Vagina (tissue), 2 donors: ENCODE results near the gene VTI1A. TPM values are rescaled to one million over a fixed set of nuclear protein-coding genes. Genes with fewer than 3 reads are reported as not detected.

Experiments
- DNase-seq, 2 donors: peaks; one replicate each; pipeline ENCODE4 v3.0.0-alpha.2; 2017; ENCODE audit errors: extremely low spot score in 2 of 2
- H3K27ac ChIP-seq: fragments of 200-600 bp; sonication (generic); one replicate; pipeline ENCODE4 v1.5.1; 2019
- H3K27me3 ChIP-seq: fragments of 200-600 bp; sonication (generic); one replicate; pipeline ENCODE4 v1.5.1; 2019
- H3K36me3 ChIP-seq, 2 donors: fragments of 200-600 bp; sonication (generic); one replicate each; pipeline ENCODE4 v1.5.1; 2017 to 2019
- H3K4me1 ChIP-seq: fragments of 200-600 bp; sonication (generic); one replicate; pipeline ENCODE4 v1.5.1; 2019
- H3K4me3 ChIP-seq, 2 donors: fragments of 200-600 bp; sonication (generic); 1 replicate in 1 of 2; 2 replicates in 1 of 2; pipeline ENCODE4 v1.5.1; 2016 to 2019
- H3K9me3 ChIP-seq: fragments of 200-600 bp; sonication (generic); one replicate; pipeline ENCODE4 v1.5.1; 2019
- POLR2A ChIP-seq, 2 donors: fragments of 450-650 bp; IDR thresholded peaks; one replicate each; pipeline ENCODE4 v1.6.1; 2017; ENCODE audit warnings: antibody characterized with exemption in 2 of 2, mild to moderate bottlenecking in 2 of 2, moderate library complexity in 2 of 2
- POLR2AphosphoS5 ChIP-seq, 2 donors: sonication (generic); formaldehyde crosslinking; IDR thresholded peaks; one replicate each; pipeline ENCODE4 v1.9.0; 2017; ENCODE audit warnings: antibody characterized with exemption in 2 of 2, mild to moderate bottlenecking in 2 of 2, low read depth in 1 of 2; ENCODE audit not compliant: insufficient read depth in 1 of 2
- intact Hi-C: fragments of 100-400 bp; cut with DNase I; formaldehyde crosslinking; loops from one replicate; pipeline ENCODE4 v1.15.1; 2023
- total RNA-seq: library from RNA; depleted of rRNA; stranded (reverse); fragments of >200 nt; gene quantifications from one replicate; pipeline ENCODE4 v1.2.3, GENCODE V29; 2016
- TF ChIP-seq, protein P1 (sequence below), 3 experiments: fragments of 450-650 bp in 2 of 3; fragments of 200-600 bp in 1 of 3; sonication (generic) in 1 of 3; IDR thresholded peaks; one replicate each; pipeline ENCODE4 v1.5.1; 2017 to 2019; ENCODE audit warnings: antibody characterized with exemption in 3 of 3, mild to moderate bottlenecking in 2 of 3, moderate library complexity in 2 of 3

The VTI1A gene
- total RNA-seq, 1 donor from 2014 or later, result 49.1 TPM

DNA sequence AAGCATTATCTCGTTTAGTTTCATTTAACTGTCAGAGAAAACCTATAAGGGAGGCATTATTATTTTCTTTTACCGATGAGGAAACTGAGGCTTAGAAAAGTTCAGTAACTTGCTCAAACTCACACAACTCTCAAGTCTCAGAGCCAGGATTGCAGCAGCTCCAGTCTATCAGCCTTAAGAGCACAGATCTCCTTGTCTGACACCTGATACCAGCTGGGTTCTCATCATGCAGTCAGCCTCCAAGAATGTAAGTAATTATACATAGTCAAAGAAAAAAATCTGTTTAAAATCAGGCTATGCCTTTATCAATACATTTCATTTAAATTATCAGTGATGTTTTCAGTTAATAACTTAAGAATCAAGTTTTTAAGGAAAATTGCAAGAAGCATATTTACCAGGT lies 266.4 kb downstream of the VTI1A start:
- intact Hi-C loops, result no loop called here
- Histone ChIP-seq H3K36me3 (no peaks in the 10 kb centered on the region), H3K27ac (no peak overlapping the region), H3K4me3 (no peak overlapping the region), H3K27me3 (no peaks in the 10 kb centered on the region), H3K9me3 (no peaks in the 10 kb centered on the region), H3K4me1 (no peaks in the 10 kb centered on the region)
- TF ChIP-seq POLR2AphosphoS5 (IDR thresholded peaks at IDR 0.05; ENCODE audit: insufficient read depth in 1 of 2, low read depth in 1 of 2) (no peak), POLR2A (IDR thresholded peaks at IDR 0.05) (no peak)
- TF ChIP-seq, protein P1, sequence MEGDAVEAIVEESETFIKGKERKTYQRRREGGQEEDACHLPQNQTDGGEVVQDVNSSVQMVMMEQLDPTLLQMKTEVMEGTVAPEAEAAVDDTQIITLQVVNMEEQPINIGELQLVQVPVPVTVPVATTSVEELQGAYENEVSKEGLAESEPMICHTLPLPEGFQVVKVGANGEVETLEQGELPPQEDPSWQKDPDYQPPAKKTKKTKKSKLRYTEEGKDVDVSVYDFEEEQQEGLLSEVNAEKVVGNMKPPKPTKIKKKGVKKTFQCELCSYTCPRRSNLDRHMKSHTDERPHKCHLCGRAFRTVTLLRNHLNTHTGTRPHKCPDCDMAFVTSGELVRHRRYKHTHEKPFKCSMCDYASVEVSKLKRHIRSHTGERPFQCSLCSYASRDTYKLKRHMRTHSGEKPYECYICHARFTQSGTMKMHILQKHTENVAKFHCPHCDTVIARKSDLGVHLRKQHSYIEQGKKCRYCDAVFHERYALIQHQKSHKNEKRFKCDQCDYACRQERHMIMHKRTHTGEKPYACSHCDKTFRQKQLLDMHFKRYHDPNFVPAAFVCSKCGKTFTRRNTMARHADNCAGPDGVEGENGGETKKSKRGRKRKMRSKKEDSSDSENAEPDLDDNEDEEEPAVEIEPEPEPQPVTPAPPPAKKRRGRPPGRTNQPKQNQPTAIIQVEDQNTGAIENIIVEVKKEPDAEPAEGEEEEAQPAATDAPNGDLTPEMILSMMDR (IDR thresholded peaks at IDR 0.05), result no peak
- DNase-seq, result no peak

DNA sequence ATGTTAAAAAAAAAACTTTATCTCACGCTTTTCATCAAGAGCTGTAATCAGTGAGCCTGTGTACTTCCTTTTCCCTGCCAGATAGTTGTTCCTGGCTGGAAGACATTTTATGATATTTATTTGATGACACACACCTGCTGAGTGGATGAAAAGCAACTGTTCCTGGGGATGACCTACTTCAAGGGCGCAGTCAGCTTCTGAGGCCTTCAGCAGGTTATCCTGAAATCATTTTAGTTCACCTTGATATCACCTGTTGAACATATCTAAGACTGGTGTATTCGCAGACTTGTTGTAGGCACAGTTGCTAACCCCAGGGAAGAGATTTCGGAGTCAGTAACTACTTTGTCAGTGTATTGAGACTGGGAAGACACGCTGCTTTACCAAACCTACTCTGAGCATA lies 268.6 kb downstream of the VTI1A start:
- no peaks in the 10 kb centered on the region for H3K9me3 ChIP-seq
- intact Hi-C loops, result no loop called here
- H3K4me3 ChIP-seq, result no peak overlapping the region
- no peak for TF ChIP-seq POLR2AphosphoS5 (IDR thresholded peaks at IDR 0.05; ENCODE audit: insufficient read depth in 1 of 2, low read depth in 1 of 2)
- no peak for TF ChIP-seq POLR2A (IDR thresholded peaks at IDR 0.05)
- TF ChIP-seq, protein P1 (IDR thresholded peaks at IDR 0.05), result no peak
- no peaks in the 10 kb centered on the region for H3K27me3 ChIP-seq
- no peaks in the 10 kb centered on the region for H3K4me1 ChIP-seq
- H3K27ac ChIP-seq, result no peak overlapping the region
- no peaks in the 10 kb centered on the region for H3K36me3 ChIP-seq
- DNase-seq, result no peak

DNA sequence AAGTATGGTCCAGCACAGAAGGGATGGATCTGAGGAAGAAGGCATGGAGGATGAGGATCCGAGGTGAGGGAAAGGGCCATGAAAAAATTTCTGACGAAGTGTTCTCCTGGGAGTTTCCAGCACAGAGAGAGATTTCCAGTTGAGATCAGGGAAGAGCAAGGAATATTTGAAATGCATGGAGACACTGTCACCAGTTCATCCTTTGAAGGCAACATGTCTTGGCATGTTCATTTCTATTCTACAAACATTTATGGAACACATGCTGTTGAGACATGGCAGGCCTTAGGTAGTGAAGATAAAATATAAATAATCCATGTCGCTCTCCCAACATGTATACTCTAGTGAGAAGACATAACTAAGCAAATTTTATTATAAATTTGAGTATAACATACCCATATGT lies 269.1 kb downstream of the VTI1A start:
- H3K27me3 ChIP-seq, result no peaks in the 10 kb centered on the region
- H3K27ac ChIP-seq, result no peak overlapping the region
- no peak for DNase-seq
- intact Hi-C loops, result no loop called here
- TF ChIP-seq POLR2A (IDR thresholded peaks at IDR 0.05) (no peak), POLR2AphosphoS5 (IDR thresholded peaks at IDR 0.05; ENCODE audit: insufficient read depth in 1 of 2, low read depth in 1 of 2) (no peak)
- TF ChIP-seq, protein P1 (IDR thresholded peaks at IDR 0.05), result no peak
- H3K36me3 ChIP-seq, result no peaks in the 10 kb centered on the region
- H3K9me3 ChIP-seq, result no peaks in the 10 kb centered on the region
- H3K4me3 ChIP-seq, result no peak overlapping the region
- no peaks in the 10 kb centered on the region for H3K4me1 ChIP-seq

DNA sequence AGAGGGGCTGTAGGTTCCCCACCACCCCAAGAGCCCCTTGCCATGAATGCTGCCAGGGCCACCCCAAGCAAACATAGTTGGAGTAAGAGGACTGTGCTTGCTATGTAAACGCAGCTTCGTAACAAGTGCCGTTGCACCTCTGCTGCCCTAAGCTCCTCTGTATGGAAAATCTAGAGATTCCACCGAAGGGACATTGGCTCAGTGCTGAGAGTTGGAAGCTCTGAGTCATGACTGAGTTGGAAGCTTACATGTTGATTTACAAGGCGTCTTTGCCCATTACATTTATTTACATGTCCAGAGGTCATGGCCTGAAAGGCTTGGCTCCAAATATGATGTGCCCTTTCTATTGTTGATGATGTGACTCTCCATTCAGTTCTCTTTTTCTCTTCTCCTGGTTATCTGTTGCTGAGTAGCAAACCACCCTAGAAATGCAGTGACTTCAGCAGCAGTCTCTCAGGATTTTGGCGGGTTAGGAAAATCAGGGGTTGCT lies 270.0 kb downstream of the VTI1A start:
- DNase-seq, result no peak
- TF ChIP-seq POLR2A (IDR thresholded peaks at IDR 0.05), result no peak
- TF ChIP-seq, protein P1 (IDR thresholded peaks at IDR 0.05), result no peak
- no peak for TF ChIP-seq POLR2AphosphoS5 (IDR thresholded peaks at IDR 0.05; ENCODE audit: insufficient read depth in 1 of 2, low read depth in 1 of 2)
- Histone ChIP-seq H3K4me3 (no peak overlapping the region), H3K36me3 (no peaks in the 10 kb centered on the region), H3K27ac (no peak overlapping the region), H3K4me1 (no peaks in the 10 kb centered on the region), H3K9me3 (no peaks in the 10 kb centered on the region), H3K27me3 (no peaks in the 10 kb centered on the region)
- intact Hi-C loops, result no loop called here

DNA sequence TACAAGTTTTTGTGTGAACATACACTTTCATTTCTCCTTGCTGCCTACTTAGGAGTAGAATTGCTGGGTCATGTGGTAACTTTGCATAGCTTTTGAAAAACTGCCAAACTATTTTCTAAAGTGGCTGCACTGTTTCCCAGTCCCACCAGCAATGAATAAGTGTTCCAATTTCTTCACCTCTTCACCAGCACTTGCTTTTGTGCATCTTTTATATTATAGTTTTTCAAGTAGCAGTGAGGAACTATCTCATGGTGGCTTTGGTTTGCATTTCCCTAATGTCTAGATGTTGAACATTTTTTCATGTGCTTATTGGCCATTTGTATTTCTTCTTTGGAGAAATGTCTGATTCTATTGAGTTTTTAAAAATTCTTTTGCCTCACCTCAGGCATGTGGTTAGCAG lies 273.2 kb downstream of the VTI1A start:
- intact Hi-C loops, result no loop called here
- H3K9me3 ChIP-seq, result no peaks in the 10 kb centered on the region
- no peak overlapping the region for H3K27ac ChIP-seq
- TF ChIP-seq POLR2AphosphoS5 (IDR thresholded peaks at IDR 0.05; ENCODE audit: insufficient read depth in 1 of 2, low read depth in 1 of 2) (no peak), POLR2A (IDR thresholded peaks at IDR 0.05) (no peak)
- TF ChIP-seq, protein P1 (IDR thresholded peaks at IDR 0.05), result no peak
- no peak overlapping the region for H3K4me3 ChIP-seq
- H3K36me3 ChIP-seq, result no peaks in the 10 kb centered on the region
- no peaks in the 10 kb centered on the region for H3K4me1 ChIP-seq
- DNase-seq, result no peak
- H3K27me3 ChIP-seq, result no peaks in the 10 kb centered on the region
